ENCODE results near the gene KMT5B.

Gene KMT5B

GRCh38 chr11:68215087-68215445 is 2.0 kb upstream of the KMT5B start:
- no peak for DNase-seq
- no peaks in the 10 kb centered on the region for H3K27me3 ChIP-seq
- no peaks in the 10 kb centered on the region for H3K4me1 ChIP-seq
- H3K9me3 ChIP-seq: no peaks in the 10 kb centered on the region
- H3K4me3 ChIP-seq (ENCODE audit: low read depth, low read length): no peak overlapping the region
- H3K36me3 ChIP-seq: no peaks in the 10 kb centered on the region
- TF ChIP-seq CTCF (IDR thresholded peaks at IDR 0.05; ENCODE audit: low read depth, low read length): no peak

GRCh38 chr11:68214173-68215086 is 1.3 kb upstream of the KMT5B start:
- Histone ChIP-seq H3K36me3 (no peaks in the 10 kb centered on the region), H3K4me3 (ENCODE audit: low read depth, low read length) (peak overlapping the region; percentile 85), H3K4me1 (peaks cover under 1% of the 10 kb centered on the region; the same call in 1 of the 2 replicates), H3K27me3 (no peaks in the 10 kb centered on the region), H3K9me3 (no peaks in the 10 kb centered on the region)
- DNase-seq: peak; percentile 32
- no peak for TF ChIP-seq CTCF (IDR thresholded peaks at IDR 0.05; ENCODE audit: low read depth, low read length)

GRCh38 chr11:68213555-68214172 is 568 bp upstream of the KMT5B start:
- H3K36me3 ChIP-seq: no peaks in the 10 kb centered on the region
- H3K9me3 ChIP-seq: no peaks in the 10 kb centered on the region
- H3K4me1 ChIP-seq: peaks cover 3% of the 10 kb centered on the region; the same call in 1 of the 2 replicates
- H3K4me3 ChIP-seq (ENCODE audit: low read depth, low read length): peak overlapping the region; percentile 85
- peak; percentile 87 for DNase-seq
- no peaks in the 10 kb centered on the region for H3K27me3 ChIP-seq
- TF ChIP-seq CTCF (IDR thresholded peaks at IDR 0.05; ENCODE audit: low read depth, low read length): no peak

- peak; percentile 85 for DNase-seq
- Histone ChIP-seq H3K4me1 (peaks cover 3% of the 10 kb centered on the region; the same call in 1 of the 2 replicates), H3K9me3 (no peaks in the 10 kb centered on the region), H3K27me3 (no peaks in the 10 kb centered on the region), H3K4me3 (ENCODE audit: low read depth, low read length) (peak overlapping the region; percentile 96), H3K36me3 (no peaks in the 10 kb centered on the region)
- 0 out of 2 replicates have a peak, but pooled peaks have one; percentile 2 for TF ChIP-seq CTCF (IDR thresholded peaks at IDR 0.05; ENCODE audit: low read depth, low read length)
These were observed 518 bp downstream of the KMT5B start for GRCh38 chr11:68212421-68213134.

- Histone ChIP-seq H3K4me3 (ENCODE audit: low read depth, low read length) (peak overlapping the region; percentile 96), H3K27me3 (no peaks in the 10 kb centered on the region), H3K36me3 (no peaks in the 10 kb centered on the region), H3K9me3 (no peaks in the 10 kb centered on the region), H3K4me1 (peaks cover 3% of the 10 kb centered on the region; the same call in 1 of the 2 replicates)
- no peak for TF ChIP-seq CTCF (IDR thresholded peaks at IDR 0.05; ENCODE audit: low read depth, low read length)
- DNase-seq: no peak
These were observed 1.6 kb downstream of the KMT5B start for GRCh38 chr11:68211546-68211945.

All from BE2C (cell line).